HepG2 (cell line): Measurements from ENCODE around the gene RERE. TPM values are rescaled to one million over a fixed set of nuclear protein-coding genes. Genes with fewer than 3 reads are reported as not detected.

ENCODE experiments used
- ARID2 ChIP-seq: sonication (generic); formaldehyde crosslinking; IDR thresholded peaks from 2 replicates; pipeline ENCODE4 v1.8.1; 2022; ENCODE audit warnings: mild to moderate bottlenecking, missing genetic modification reagents, borderline replicate concordance
- ARNT2 ChIP-seq: sonication (generic); formaldehyde crosslinking; IDR thresholded peaks from 2 replicates; pipeline ENCODE4 v1.8.0; 2022; ENCODE audit warnings: mild to moderate bottlenecking, low read depth, missing genetic modification reagents, moderate library complexity
- ATF3 ChIP-seq: sonication (generic); formaldehyde crosslinking; IDR thresholded peaks from 2 replicates; pipeline ENCODE4 v1.4.0; 2020; ENCODE audit warnings: missing genetic modification reagents
- GRHL1 ChIP-seq: sonication (generic); formaldehyde crosslinking; conservative IDR thresholded peaks from 2 replicates; pipeline ENCODE4 v1.8.0; 2022; ENCODE audit warnings: missing genetic modification reagents
- HOXA5 ChIP-seq: sonication (generic); formaldehyde crosslinking; IDR thresholded peaks from 2 replicates; pipeline ENCODE4 v1.4.0; 2020; ENCODE audit warnings: missing genetic modification reagents
- MTF2 ChIP-seq: sonication (generic); formaldehyde crosslinking; IDR thresholded peaks from 2 replicates; pipeline ENCODE4 v1.5.0; 2020; ENCODE audit warnings: missing genetic modification reagents, borderline replicate concordance
- NFE2 ChIP-seq: sonication (generic); formaldehyde crosslinking; IDR thresholded peaks from 2 replicates; pipeline ENCODE4 v1.4.0; 2020; ENCODE audit warnings: missing genetic modification reagents
- NR0B2 ChIP-seq: sonication (generic); formaldehyde crosslinking; IDR thresholded peaks from 2 replicates; pipeline ENCODE4 v1.4.0; 2020; ENCODE audit warnings: mild to moderate bottlenecking, missing genetic modification reagents
- ONECUT2 ChIP-seq: sonication (generic); formaldehyde crosslinking; IDR thresholded peaks from 2 replicates; pipeline ENCODE4 v1.4.0; 2020; ENCODE audit warnings: missing genetic modification reagents
- PHF8 ChIP-seq: sonication (generic); formaldehyde crosslinking; IDR thresholded peaks from 2 replicates; pipeline ENCODE4 v1.5.0; 2020; ENCODE audit warnings: missing genetic modification reagents
- PRDM10 ChIP-seq: sonication (generic); formaldehyde crosslinking; IDR thresholded peaks from 2 replicates; pipeline ENCODE4 v1.4.0; 2020; ENCODE audit warnings: low read depth, missing genetic modification reagents
- RORA ChIP-seq: sonication (generic); formaldehyde crosslinking; IDR thresholded peaks from 2 replicates; pipeline ENCODE4 v1.5.0; 2020; ENCODE audit warnings: mild to moderate bottlenecking, missing genetic modification reagents, moderate library complexity
- SRF ChIP-seq: IDR thresholded peaks from 2 replicates; pipeline ENCODE4 v1.6.1; 2011; ENCODE audit warnings: mild to moderate bottlenecking, low read depth, low read length, moderate library complexity
- SUZ12 ChIP-seq: fragments of 150-350 bp; IDR thresholded peaks from 2 replicates; pipeline ENCODE4 v1.6.1; 2014; ENCODE audit warnings: low read depth, low read length
- SYNCRIP ChIP-seq: fragments of 200-400 bp; formaldehyde crosslinking; IDR thresholded peaks from 2 replicates; pipeline ENCODE4 v1.6.1; 2018; ENCODE audit warnings: mild to moderate bottlenecking, low read depth, low read length; ENCODE audit not compliant: insufficient read depth
- ZNF230 ChIP-seq: sonication (generic); formaldehyde crosslinking; IDR thresholded peaks from 2 replicates; pipeline ENCODE4 v1.4.0; 2020; ENCODE audit warnings: mild to moderate bottlenecking, missing genetic modification reagents
- ZNF263 ChIP-seq: sonication (generic); formaldehyde crosslinking; IDR thresholded peaks from 2 replicates; pipeline ENCODE4 v1.4.0; 2020; ENCODE audit warnings: missing genetic modification reagents
- ZNF484 ChIP-seq: sonication (generic); formaldehyde crosslinking; IDR thresholded peaks from 2 replicates; pipeline ENCODE4 v1.5.1; 2020; ENCODE audit warnings: mild to moderate bottlenecking, low read depth, missing genetic modification reagents, borderline replicate concordance
- ZNF512B ChIP-seq: sonication (generic); formaldehyde crosslinking; IDR thresholded peaks from 2 replicates; pipeline ENCODE4 v1.5.1; 2020; ENCODE audit warnings: missing genetic modification reagents, mild to moderate bottlenecking, borderline replicate concordance
- ZNF597 ChIP-seq: sonication (generic); formaldehyde crosslinking; IDR thresholded peaks from 2 replicates; pipeline ENCODE4 v1.5.0; 2020; ENCODE audit warnings: missing genetic modification reagents
- ZNF7 ChIP-seq: IDR thresholded peaks from 2 replicates; pipeline ENCODE4 v1.6.1; 2016; ENCODE audit warnings: missing biosample characterization, missing genetic modification reagents
- polyA plus RNA-seq, 8 experiments: library from polyadenylated mRNA; depleted of rRNA in 3 of 8; stranded (reverse) in 7 of 8; unstranded in 1 of 8; fragments of >200 nt; fragmentation: Illumina TruSeq in 4 of 8; extraction: Trizol in 4 of 8; gene quantifications; 2 replicates each; pipeline versions ENCODE4 v1.2.1 to v1.2.3, GENCODE V29; 2011 to 2016; ENCODE audit warnings: low read depth in 4 of 8, missing spikeins in 1 of 8, mixed read lengths in 1 of 8; ENCODE audit not compliant: insufficient read depth in 1 of 8
- total RNA-seq, 5 experiments: library from RNA; depleted of rRNA; stranded (reverse); fragments of >200 nt; fragmentation: Illumina TruSeq; extraction: Trizol; gene quantifications; 2 replicates each; pipeline ENCODE4 v1.2.3, GENCODE V29; 2016; ENCODE audit warnings: low read depth in 1 of 5

RERE gene
- total and polyA plus RNA-seq, 2 of the 13 experiments (the other 11 are each of a cell fraction or from before 2014, with no cell fraction given): 18.3 to 21.9 TPM

- TF ChIP-seq ONECUT2 (CRISPR knock-in tag): no peak
- TF ChIP-seq ZNF484 (CRISPR knock-in tag): no peak
- TF ChIP-seq ARNT2 (CRISPR knock-in tag): no peak
- TF ChIP-seq MTF2 (CRISPR knock-in tag): no peak
- no peak for TF ChIP-seq NFE2 (CRISPR knock-in tag)
- no peak for TF ChIP-seq ZNF230
- no peak for TF ChIP-seq SYNCRIP
- TF ChIP-seq PHF8 (CRISPR knock-in tag): no peak
- no peak for TF ChIP-seq ZNF512B (CRISPR knock-in tag)
- TF ChIP-seq ZNF597 (CRISPR knock-in tag): no peak
- TF ChIP-seq ZNF7 (CRISPR knock-in tag): no peak
- no peak for TF ChIP-seq RORA (CRISPR knock-in tag)
- TF ChIP-seq ARID2 (CRISPR knock-in tag): no peak
- no peak for TF ChIP-seq GRHL1 (CRISPR knock-in tag)
- no peak for TF ChIP-seq SUZ12
- no peak for TF ChIP-seq ATF3 (CRISPR knock-in tag)
- no peak for TF ChIP-seq NR0B2
- no peak for TF ChIP-seq PRDM10 (CRISPR knock-in tag)
- no peak for TF ChIP-seq ZNF263 (CRISPR knock-in tag)
- TF ChIP-seq SRF: peak; percentile 78
- TF ChIP-seq HOXA5 (CRISPR knock-in tag): no peak
Observed at GRCh38 chr1:8815582-8816151, 1.8 kb downstream of the RERE start (continued).
